BE2C (cell line): ENCODE data around the gene TLX2.

ENCODE experiments used
- DNase-seq: peaks from one replicate; pipeline ENCODE4 v3.0.0-alpha.2; 2020
- H3K27me3 ChIP-seq: fragments of 250-450 bp; sonication (Bioruptor Pico); 2 replicates; pipeline ENCODE4 v1.5.1; 2020; ENCODE audit warnings: mild to moderate bottlenecking
- H3K36me3 ChIP-seq: fragments of 250-450 bp; sonication (Bioruptor Pico); 2 replicates; pipeline ENCODE4 v1.5.1; 2020; ENCODE audit warnings: mild to moderate bottlenecking
- H3K4me1 ChIP-seq: fragments of 250-450 bp; sonication (Bioruptor Pico); 2 replicates; pipeline ENCODE4 v1.5.1; 2020
- H3K4me3 ChIP-seq: 2 replicates; pipeline ENCODE4 v1.5.1; 2011; ENCODE audit warnings: low read depth, low read length
- H3K9me3 ChIP-seq: fragments of 250-450 bp; sonication (Bioruptor Pico); 2 replicates; pipeline ENCODE4 v1.5.1; 2020
- CTCF ChIP-seq: IDR thresholded peaks from 2 replicates; pipeline ENCODE4 v1.5.1; 2012; ENCODE audit warnings: mild to moderate bottlenecking, low read depth, low read length

TLX2 gene

GRCh38 chr2:74552914-74553811, 38.9 kb downstream of the TLX2 start:
- no peak for TF ChIP-seq CTCF
- Histone ChIP-seq H3K36me3 (no peaks in the 10 kb centered on the region; the same call in 1 of the 2 replicates), H3K9me3 (no peaks in the 10 kb centered on the region), H3K27me3 (no peaks in the 10 kb centered on the region), H3K4me3 (peak overlapping the region; percentile 69), H3K4me1 (no peaks in the 10 kb centered on the region)
- peak; percentile 42 for DNase-seq

GRCh38 chr2:74553892-74554819, 39.9 kb downstream of the TLX2 start, which contains the start of the genes DOK1 and LOXL3:
Gene DOK1 (plus strand): TSS chr2:74554720. CDS start chr2:74554755, 35 bp downstream.
Gene LOXL3 (minus strand): TSS chr2:74553942. CDS start chr2:74552634, 1,308 bp downstream.
- Histone ChIP-seq H3K4me3 (peak within 1 kb of the TSS; percentile 69), H3K9me3 (no peaks in the 10 kb centered on the region), H3K36me3 (no peaks in the 10 kb centered on the region; the same call in 1 of the 2 replicates), H3K27me3 (no peaks in the 10 kb centered on the region), H3K4me1 (no peaks in the 10 kb centered on the region)
- no peak for TF ChIP-seq CTCF
- peak; percentile 77 for DNase-seq

GRCh38 chr2:74554820-74555531, 40.7 kb downstream of the TLX2 start:
- Histone ChIP-seq H3K27me3 (no peaks in the 10 kb centered on the region), H3K36me3 (no peaks in the 10 kb centered on the region; the same call in 1 of the 2 replicates), H3K9me3 (no peaks in the 10 kb centered on the region), H3K4me1 (no peaks in the 10 kb centered on the region), H3K4me3 (peak overlapping the region; percentile 69; the same call in 1 of the 2 replicates)
- DNase-seq: no peak
- TF ChIP-seq CTCF: no peak

- no peaks in the 10 kb centered on the region for H3K9me3 ChIP-seq
- no peak for DNase-seq
- no peaks in the 10 kb centered on the region for H3K27me3 ChIP-seq
- H3K36me3 ChIP-seq: no peaks in the 10 kb centered on the region; the same call in 1 of the 2 replicates
- TF ChIP-seq CTCF: no peak
- no peak overlapping the region for H3K4me3 ChIP-seq
- no peaks in the 10 kb centered on the region for H3K4me1 ChIP-seq
Observed at GRCh38 chr2:74555610-74556103, 41.4 kb downstream of the TLX2 start.

- no peak for TF ChIP-seq CTCF
- Histone ChIP-seq H3K9me3 (no peaks in the 10 kb centered on the region), H3K4me1 (no peaks in the 10 kb centered on the region), H3K4me3 (no peak overlapping the region), H3K27me3 (no peaks in the 10 kb centered on the region), H3K36me3 (no peaks in the 10 kb centered on the region; the same call in 1 of the 2 replicates)
- DNase-seq: no peak
Observed at GRCh38 chr2:74556159-74556558, 41.9 kb downstream of the TLX2 start.
